NB4 (cell line): Measurements from ENCODE around the gene EXOC6.

Experiments
- DNase-seq: peaks from one replicate; pipeline ENCODE4 v3.0.0; 2010; ENCODE audit warnings: low read depth
- H3K4me3 ChIP-seq: one replicate; pipeline ENCODE4 v1.5.1; 2011; ENCODE audit warnings: mild to moderate bottlenecking, low read depth, low read length, moderate library complexity
- MYC ChIP-seq: IDR thresholded peaks from 2 replicates; pipeline ENCODE4 v1.6.1; 2011; ENCODE audit warnings: low read depth, low read length
- POLR2A ChIP-seq: IDR thresholded peaks from 2 replicates; pipeline ENCODE4 v1.6.1; 2011; ENCODE audit warnings: mild to moderate bottlenecking; ENCODE audit not compliant: insufficient read length; ENCODE audit errors: extremely low read depth
- TF ChIP-seq, protein P1 (sequence below): IDR thresholded peaks from 2 replicates; pipeline ENCODE4 v1.6.1; 2011; ENCODE audit warnings: low read depth, low read length
- TF ChIP-seq, protein P2 (sequence below): IDR thresholded peaks from one replicate; pipeline ENCODE4 v1.5.1; 2012; ENCODE audit warnings: low read depth, low read length

The EXOC6 gene

DNA sequence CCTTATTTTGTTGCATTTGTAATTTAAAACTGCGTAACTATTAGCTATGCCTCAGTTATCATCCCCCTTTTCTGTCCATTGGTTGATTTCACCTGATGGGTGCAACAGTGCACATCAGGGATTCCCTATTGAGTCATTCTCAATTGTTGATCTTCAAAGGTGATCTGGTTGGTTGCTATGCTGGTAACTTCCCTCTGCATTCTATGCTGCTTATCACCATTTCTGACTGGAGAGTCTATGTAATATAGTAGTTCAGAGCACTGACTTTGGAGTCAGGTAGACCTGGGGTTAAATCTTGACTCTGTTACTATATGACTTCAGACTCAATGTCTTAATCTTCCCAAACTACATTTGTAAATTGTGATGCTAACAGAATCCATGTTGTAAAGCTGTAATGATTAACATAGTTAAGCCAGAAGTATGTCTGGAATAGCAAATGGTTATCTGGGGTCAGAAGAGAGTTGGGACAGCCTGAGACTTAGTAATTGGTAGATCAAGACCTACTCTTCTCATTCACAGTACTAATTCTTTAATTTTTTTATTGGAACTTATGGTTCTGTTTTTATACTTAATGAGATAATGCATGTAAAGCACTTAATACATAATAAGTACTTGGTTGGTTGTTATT lies 38.1 kb downstream of the EXOC6 start:
- no peak for DNase-seq
- TF ChIP-seq, protein P1, sequence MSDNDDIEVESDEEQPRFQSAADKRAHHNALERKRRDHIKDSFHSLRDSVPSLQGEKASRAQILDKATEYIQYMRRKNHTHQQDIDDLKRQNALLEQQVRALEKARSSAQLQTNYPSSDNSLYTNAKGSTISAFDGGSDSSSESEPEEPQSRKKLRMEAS, result no peak
- TF ChIP-seq POLR2A (no peak), MYC (no peak)
- TF ChIP-seq, protein P2, sequence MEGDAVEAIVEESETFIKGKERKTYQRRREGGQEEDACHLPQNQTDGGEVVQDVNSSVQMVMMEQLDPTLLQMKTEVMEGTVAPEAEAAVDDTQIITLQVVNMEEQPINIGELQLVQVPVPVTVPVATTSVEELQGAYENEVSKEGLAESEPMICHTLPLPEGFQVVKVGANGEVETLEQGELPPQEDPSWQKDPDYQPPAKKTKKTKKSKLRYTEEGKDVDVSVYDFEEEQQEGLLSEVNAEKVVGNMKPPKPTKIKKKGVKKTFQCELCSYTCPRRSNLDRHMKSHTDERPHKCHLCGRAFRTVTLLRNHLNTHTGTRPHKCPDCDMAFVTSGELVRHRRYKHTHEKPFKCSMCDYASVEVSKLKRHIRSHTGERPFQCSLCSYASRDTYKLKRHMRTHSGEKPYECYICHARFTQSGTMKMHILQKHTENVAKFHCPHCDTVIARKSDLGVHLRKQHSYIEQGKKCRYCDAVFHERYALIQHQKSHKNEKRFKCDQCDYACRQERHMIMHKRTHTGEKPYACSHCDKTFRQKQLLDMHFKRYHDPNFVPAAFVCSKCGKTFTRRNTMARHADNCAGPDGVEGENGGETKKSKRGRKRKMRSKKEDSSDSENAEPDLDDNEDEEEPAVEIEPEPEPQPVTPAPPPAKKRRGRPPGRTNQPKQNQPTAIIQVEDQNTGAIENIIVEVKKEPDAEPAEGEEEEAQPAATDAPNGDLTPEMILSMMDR, result no peak
- H3K4me3 ChIP-seq, result no peak overlapping the region

DNA sequence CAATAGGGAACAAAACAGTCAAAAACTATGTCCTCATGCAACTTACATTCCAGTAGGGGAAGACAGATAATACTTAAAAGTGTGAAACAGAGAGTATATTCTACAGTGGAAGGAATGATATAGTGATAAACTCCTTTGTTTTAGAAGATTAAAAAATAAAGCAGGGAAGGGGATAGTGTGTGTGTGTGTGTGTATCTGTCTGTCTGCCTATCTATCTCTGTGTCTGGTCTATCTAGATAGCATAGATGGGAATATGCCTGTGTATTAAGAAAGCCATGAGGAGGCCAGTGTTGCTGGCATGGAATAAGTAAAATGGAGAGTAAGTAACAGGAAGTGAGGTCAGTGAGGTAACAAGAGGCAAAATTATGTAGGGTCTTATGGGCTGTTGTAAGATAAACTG lies 42.2 kb downstream of the EXOC6 start:
- TF ChIP-seq POLR2A (no peak), MYC (no peak)
- TF ChIP-seq, protein P2, result no peak
- TF ChIP-seq, protein P1, result no peak
- no peak overlapping the region for H3K4me3 ChIP-seq
- no peak for DNase-seq

DNA sequence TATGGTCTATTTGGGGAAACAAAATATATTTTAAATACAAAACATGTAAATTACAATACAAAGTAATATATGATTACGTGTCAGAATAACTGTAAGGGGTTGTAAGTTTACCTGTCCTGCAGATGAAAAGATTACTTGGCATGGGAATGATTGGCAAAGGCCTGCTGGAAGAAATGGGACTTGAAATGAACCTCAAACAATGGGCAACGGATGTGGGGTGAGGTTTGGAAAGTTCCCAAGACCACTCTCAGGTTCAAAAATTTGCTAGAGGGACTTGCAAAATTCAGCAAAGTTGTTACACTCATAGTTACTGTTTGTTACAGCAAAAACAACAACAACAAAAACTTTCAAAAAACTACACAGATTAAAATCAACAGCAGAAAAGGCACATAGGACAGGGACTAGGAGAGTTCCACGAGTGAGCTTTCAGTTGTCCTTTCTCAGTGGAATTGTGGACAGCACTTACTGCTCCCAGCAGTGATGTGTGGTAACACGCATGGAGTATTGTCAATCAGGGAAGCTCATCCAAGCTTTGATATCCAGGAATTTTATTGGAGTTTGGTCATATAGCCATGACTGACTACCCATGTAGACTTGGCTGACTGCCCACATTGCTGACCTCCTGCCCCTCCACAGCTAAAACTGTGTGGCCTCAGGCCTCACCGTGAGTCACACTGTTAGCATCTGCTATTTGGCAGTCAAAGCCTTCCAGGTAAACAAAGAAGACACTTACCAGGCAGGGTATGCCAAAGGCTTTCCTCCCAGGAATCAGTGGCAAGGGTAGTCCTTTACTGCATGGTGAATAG lies 43.8 kb downstream of the EXOC6 start:
- H3K4me3 ChIP-seq, result no peak overlapping the region
- no peak for TF ChIP-seq POLR2A
- no peak for TF ChIP-seq MYC
- TF ChIP-seq, protein P2, result no peak
- TF ChIP-seq, protein P1, result no peak
- DNase-seq, result no peak

DNA sequence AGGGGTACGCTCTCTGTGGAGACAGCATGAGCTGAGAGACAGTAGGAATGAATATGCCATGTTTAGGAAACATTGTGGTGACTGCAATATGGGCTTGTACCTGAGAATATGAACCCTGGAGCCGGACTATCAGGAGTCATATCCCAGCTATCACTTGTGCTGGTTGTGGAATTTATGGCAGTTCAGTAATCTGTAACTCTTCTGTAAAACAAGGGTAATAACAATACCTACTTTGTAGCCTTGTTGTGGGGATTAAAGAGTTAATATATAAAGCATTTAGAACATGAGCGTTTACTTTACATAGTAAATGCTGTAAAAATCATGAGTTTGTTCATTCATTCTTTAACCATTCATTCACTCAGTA lies 44.4 kb downstream of the EXOC6 start:
- H3K4me3 ChIP-seq, result no peak overlapping the region
- TF ChIP-seq, protein P1, result no peak
- TF ChIP-seq, protein P2, result no peak
- TF ChIP-seq MYC (no peak), POLR2A (no peak)
- no peak for DNase-seq

DNA sequence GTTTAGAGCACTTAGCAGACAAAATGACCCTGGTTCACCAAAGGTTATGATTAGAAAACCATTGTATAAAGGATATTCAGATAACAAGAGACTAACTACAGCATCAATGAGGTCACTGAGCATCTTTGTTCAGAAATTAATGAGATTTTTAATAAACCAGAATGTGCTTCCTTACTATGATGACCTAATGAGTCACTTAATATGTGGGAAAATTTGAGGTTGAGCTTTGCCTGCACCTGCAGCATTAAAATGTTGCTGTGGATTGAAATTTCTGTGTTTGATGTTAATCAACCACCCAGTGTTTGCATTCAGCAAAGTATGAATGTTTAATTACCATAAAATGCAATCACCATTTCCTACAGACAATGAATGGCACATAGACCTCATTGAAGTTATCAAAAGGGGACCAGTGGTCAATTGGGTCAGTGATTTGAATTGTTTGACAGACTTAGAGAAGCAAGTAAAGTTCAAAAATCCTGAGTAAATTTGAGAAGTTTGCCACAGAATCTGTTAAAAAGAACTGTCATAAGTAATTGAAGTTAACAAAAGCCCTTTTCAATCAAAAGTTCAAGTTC lies 45.8 kb downstream of the EXOC6 start:
- TF ChIP-seq MYC, result no peak
- TF ChIP-seq, protein P1, result no peak
- no peak for TF ChIP-seq POLR2A
- TF ChIP-seq, protein P2, result no peak
- no peak for DNase-seq
- no peak overlapping the region for H3K4me3 ChIP-seq
